OCI-LY7 (cell line): ENCODE data around the gene RIPK4.

ENCODE experiments used
- CTCF ChIP-seq: fragments of 200-600 bp; sonication (generic); conservative IDR thresholded peaks from 2 replicates; pipeline ENCODE4 v1.5.1; 2014; ENCODE audit warnings: mild to moderate bottlenecking, antibody characterized with exemption, low read length, moderate library complexity, mixed read lengths
- EZH2phosphoT487 ChIP-seq: fragments of 200-600 bp; sonication (generic); IDR thresholded peaks from 2 replicates; pipeline ENCODE4 v1.6.1; 2018; ENCODE audit warnings: low read depth, borderline replicate concordance, mild to moderate bottlenecking, mixed run types, antibody characterized with exemption, low read length, moderate library complexity, mixed read lengths

- TF ChIP-seq EZH2phosphoT487 (no peak), CTCF (no peak)
These were observed 36.5 kb upstream of the RIPK4 start for GRCh38 chr21:41803316-41803715.
